Stimulated activated CD4-positive, alpha-beta T cell treated with anti-CD3 and anti-CD28 coated beads, TNF-alpha, amount 100 ng/mL, for 48 hours (primary cell): ENCODE results near the gene PARN.
"Not testable (repeated sequence)": the region's sequence is repeated elsewhere in the genome, so short reads cannot be mapped to it uniquely, and the experiment has no call there.

Experiments used
- DNase-seq, 3 donors: peaks; one replicate each; pipeline ENCODE4 v3.0.0-alpha.2; 2020; ENCODE audit warnings: low read depth in 3 of 3

PARN gene

DNA sequence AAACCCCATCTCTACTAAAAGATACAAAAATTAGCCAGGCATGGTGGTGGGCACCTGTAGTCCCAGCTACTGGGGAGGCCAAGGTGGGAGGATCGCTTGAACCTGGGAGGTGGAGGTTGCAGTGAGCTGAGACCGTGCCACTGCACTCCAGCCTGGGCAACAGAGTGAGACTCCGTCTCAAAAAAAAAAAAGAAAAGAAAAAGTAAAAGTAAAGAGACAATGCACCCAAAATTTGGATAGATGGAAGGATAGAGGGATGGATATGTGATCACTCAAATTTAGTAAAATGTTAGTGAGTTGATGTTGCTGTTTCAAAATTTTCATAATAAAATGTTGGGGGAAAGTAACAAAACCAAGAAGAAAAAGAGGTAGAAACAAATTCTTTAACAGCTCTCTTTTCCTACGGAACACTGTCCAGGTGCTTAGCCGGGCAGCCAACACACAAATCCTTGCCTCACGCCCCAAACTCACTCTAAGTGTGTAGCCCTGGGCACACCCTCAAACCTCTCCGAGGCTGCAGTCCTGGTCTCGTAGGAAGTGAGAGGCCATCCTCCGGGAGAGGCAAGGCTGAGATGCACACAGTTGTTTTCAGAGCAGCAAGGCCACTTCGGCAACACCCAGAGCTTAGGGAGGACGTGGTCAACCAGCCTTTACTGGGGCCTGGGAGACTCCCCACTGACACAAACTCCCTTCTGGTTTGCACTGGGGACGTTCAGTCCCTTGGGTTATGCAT is 228.9 kb downstream of the PARN start:
- DNase-seq = not testable (repeated sequence)

GRCh38 chr16:14400285-14400977 is 229.6 kb downstream of the PARN start:
- no peak for DNase-seq

DNA sequence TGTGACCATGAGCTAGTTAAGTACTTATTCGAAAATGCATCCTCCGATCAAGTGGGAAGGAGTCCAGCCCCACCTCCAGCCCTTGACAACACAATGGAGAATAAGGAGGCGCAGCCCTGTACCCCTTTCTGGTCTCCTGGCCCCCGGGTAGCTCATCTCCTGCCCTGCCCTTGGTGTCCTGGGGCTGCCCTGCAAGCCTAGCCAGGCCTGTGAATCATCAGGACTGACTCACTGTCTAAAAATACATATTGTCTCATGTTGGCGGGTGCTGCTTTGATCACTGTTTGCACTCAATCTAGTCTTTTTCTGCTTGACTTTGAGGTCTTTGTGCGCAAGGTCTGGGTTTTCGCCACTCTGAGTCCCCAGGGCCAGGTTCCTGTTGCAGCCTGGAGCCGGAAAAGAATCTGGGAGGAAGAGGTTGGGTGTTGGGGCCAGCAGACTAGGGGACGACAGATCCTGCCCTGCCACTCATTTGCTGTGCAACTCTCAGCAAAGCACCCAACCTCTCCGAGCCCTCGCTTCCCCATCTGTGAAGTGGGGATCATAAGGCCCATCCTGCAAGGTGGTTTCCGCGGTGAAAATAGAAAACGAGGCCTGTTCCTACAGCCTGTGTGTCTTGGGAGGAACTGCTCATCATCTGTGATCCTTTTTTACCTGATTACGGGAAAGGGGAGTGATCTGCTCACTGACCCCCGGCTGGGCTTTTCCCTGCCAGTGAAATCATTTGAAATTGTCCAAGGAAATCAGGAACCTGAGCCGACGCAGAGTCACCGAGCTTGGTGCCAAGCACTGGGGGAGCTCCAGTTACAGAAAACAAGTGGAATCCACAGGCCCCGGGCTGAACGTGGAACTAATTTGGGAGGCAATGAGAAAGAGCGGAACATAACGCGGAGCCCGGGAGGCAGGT is 230.4 kb downstream of the PARN start:
- DNase-seq = no peak

GRCh38 chr16:14398014-14398717 is 231.9 kb downstream of the PARN start:
- no peak for DNase-seq

DNA sequence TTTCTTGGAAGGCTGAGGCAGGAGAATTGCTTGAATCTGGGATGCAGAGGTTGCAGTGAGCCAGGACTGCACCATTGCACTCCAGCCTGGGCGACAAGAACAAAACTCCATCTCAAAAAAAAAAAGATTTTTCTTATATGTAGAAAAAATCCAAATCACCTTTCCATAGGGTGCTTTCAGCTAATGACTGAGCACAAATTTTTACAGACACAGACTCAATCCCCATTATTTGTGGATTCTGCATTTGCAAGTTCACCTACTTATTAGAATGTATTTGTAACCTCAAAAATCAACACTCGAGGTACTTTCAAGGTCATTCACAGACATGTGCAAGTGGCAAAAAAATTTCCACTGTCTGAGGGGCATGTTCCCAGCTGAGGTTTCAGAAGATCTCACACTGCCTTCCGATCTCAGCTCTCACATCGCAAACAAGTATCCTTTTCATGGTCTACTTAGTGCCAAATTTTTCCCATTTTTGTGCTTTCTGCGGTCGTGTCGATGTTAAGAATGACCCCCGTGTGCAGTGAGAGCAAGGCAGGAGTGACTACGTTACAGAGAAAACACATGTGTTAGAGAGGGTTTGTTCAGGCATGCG is 234.3 kb downstream of the PARN start:
- DNase-seq = not testable (repeated sequence)

DNA sequence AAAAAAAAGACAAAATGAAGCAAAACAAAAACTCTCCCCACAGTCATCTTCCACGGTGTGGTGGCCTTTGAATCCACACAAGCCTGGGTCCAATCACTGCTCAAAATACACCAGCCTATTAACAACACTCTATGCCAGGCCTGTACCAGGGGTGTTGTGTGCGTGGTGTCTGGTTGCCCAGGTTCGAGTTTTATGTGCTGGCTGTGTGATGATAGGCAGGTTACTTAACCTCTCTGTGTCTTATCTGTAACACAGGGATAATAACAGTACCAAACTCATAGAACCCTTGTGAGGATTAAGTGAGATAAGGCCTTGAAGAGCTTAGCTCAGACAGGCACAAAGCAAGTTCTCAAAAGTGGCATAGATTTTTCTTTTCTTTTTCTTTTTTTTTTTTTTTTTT is 235.2 kb downstream of the PARN start:
- DNase-seq = no peak

GRCh38 chr16:14392960-14393359 is 237.1 kb downstream of the PARN start:
- no peak for DNase-seq

GRCh38 chr16:14389359-14389758 is 240.7 kb downstream of the PARN start:
- DNase-seq = no peak

- DNase-seq = no peak
Measured at GRCh38 chr16:14388243-14388642, 241.8 kb downstream of the PARN start.

DNA sequence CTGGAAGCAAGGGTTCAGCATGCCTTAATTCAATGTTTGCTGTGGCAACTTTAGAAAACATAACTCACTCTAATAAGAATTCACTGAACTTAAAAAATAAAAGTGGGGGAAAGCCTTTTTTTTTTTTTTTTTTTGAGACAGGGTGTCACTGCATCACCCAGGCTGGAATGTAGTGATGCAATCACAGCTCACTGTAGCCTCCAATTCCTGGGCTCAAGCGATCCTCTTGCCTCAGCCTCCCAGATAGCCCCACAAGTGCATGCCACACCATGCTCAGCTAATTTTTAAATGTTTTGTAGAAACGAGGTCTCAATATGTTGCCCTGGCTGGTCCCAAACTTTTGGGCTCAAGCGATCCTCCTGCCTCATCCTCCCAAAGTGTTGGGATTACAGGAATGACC is 243.9 kb downstream of the PARN start:
- no peak for DNase-seq
